D721Med (cell line): ENCODE data around the gene PSKH1.

Experiments
- DNase-seq: peaks from one replicate; pipeline ENCODE4 v3.0.0; 2011; ENCODE audit warnings: low spot score; ENCODE audit not compliant: insufficient read length
- FAIRE-seq: peaks from 2 replicates; lab custom pipeline; 2011; peaks lifted over from hg19 to GRCh38; lab: Jason Lieb, UNC
- CTCF ChIP-seq: IDR thresholded peaks from 2 replicates; pipeline ENCODE4 v1.5.1; 2012; ENCODE audit warnings: mild to moderate bottlenecking, control low read depth; ENCODE audit not compliant: insufficient read depth; ENCODE audit errors: missing control alignments

Gene PSKH1

GRCh38 chr16:67877064-67877463 is 16.0 kb upstream of the PSKH1 start:
- TF ChIP-seq CTCF: no peak
- FAIRE-seq (no peak), DNase-seq (no peak)

GRCh38 chr16:67878232-67878631 is 14.8 kb upstream of the PSKH1 start:
- FAIRE-seq: no peak
- TF ChIP-seq CTCF: no peak
- DNase-seq: no peak

- FAIRE-seq (no peak), DNase-seq (no peak)
- no peak for TF ChIP-seq CTCF
Measured at GRCh38 chr16:67878846-67879245, 14.2 kb upstream of the PSKH1 start.

- no peak for DNase-seq
- no peak for TF ChIP-seq CTCF
- FAIRE-seq: no peak
Measured at GRCh38 chr16:67879462-67879861, 13.6 kb upstream of the PSKH1 start.

- DNase-seq: no peak
- no peak for FAIRE-seq
- TF ChIP-seq CTCF: no peak
Measured at GRCh38 chr16:67879936-67880335, 13.1 kb upstream of the PSKH1 start.

- no peak for FAIRE-seq
- no peak for TF ChIP-seq CTCF
- DNase-seq: no peak
Measured at GRCh38 chr16:67880584-67880983, 12.5 kb upstream of the PSKH1 start.

- no peak for DNase-seq
- TF ChIP-seq CTCF: no peak
- no peak for FAIRE-seq
Measured at GRCh38 chr16:67881621-67882161, 11.4 kb upstream of the PSKH1 start.
